Measurements from ENCODE around the gene MAPK9. TPM values are rescaled to one million over a fixed set of nuclear protein-coding genes. Genes with fewer than 3 reads are reported as not detected.
A peak's percentile ranks its signal among the peaks of the same experiment; 100 is the strongest.

MAPK9 gene
- polyA plus RNA-seq, 3 donors: 9.7 to 19.6 (median 16.2) TPM

GRCh38 chr5:180287868-180288267 lies 4.0 kb downstream of the MAPK9 start:
- Histone ChIP-seq H3K4me2 (replicated peaks; ENCODE audit: extremely low read depth, low read length, poor library complexity, severe bottlenecking) (no peak overlapping the region), H3K4me3 (replicated peaks in 1 of 3; ENCODE audit: low read depth in 2 of 3, low read length in 3 of 3) (no peak overlapping the region), H3K4me1 (ENCODE audit: control insufficient read depth in 1 of 2, insufficient read depth in 2 of 2, low read length in 2 of 2) (peaks cover 15 to 33% of the 10 kb centered on the region in 2 donors), H3K9me3 (replicated peaks in 1 of 2; ENCODE audit: control insufficient read depth in 1 of 2, insufficient read depth in 1 of 2, low read length in 2 of 2) (peaks cover 5 to 9% of the 10 kb centered on the region in 2 donors), H2AFZ (ENCODE audit: insufficient read depth, low read depth, low read length, poor library complexity, severe bottlenecking) (no peak overlapping the region), H4K20me1 (ENCODE audit: insufficient read depth, low read length) (peaks cover 20% of the 10 kb centered on the region), H3K79me2 (ENCODE audit: insufficient read depth, low read length) (peaks cover 56% of the 10 kb centered on the region), H3K36me3 (replicated peaks in 1 of 2; ENCODE audit: control insufficient read depth in 1 of 2, insufficient read depth in 2 of 2, low read length in 2 of 2) (peaks cover 9 to 28% of the 10 kb centered on the region in 2 donors), H3K27me3 (ENCODE audit: control insufficient read depth in 2 of 2, insufficient read depth in 2 of 2, low read length in 2 of 2) (no peaks in the 10 kb centered on the region), H3K9ac (ENCODE audit: insufficient read depth, low read length, poor library complexity, severe bottlenecking) (no peak overlapping the region), H3K27ac (ENCODE audit: low read depth in 1 of 2, low read length in 2 of 2) (no peak overlapping the region)
- Mint-ChIP-seq H3K27ac (peak overlapping the region in 1 of 7 donors; percentile 36), H3K9me3 (peaks cover 2 to 12% (median 9%) of the 10 kb centered on the region in 7 donors), H3K27me3 (ENCODE audit: low read depth in 3 of 3) (peaks cover 0 to 4% (median 1%) of the 10 kb centered on the region in 3 donors), H3K4me1 (peaks cover 46% of the 10 kb centered on the region), H3K4me3 (no peak overlapping the region), H3K36me3 (peaks cover 29 to 36% of the 10 kb centered on the region in 2 donors)
- TF ChIP-seq CTCF (IDR thresholded peaks at IDR 0.05): no peak
- DNase-seq: no peak
- WGBS (ENCODE audit: insufficient coverage): 93% methylated on average over 5 of the region's 7 CpGs
- intact Hi-C loops (cut with micrococcal nuclease): no loop called here

- peaks cover 15 to 28% of the 10 kb centered on the region in 2 donors for H3K4me1 ChIP-seq (ENCODE audit: control insufficient read depth in 1 of 2, insufficient read depth in 2 of 2, low read length in 2 of 2)
- intact Hi-C loops (cut with micrococcal nuclease): no loop called here
- peaks cover 43% of the 10 kb centered on the region for H3K4me1 Mint-ChIP-seq
- no peak overlapping the region for H3K9ac ChIP-seq (ENCODE audit: insufficient read depth, low read length, poor library complexity, severe bottlenecking)
- H2AFZ ChIP-seq (ENCODE audit: insufficient read depth, low read depth, low read length, poor library complexity, severe bottlenecking): no peak overlapping the region
- no peak for TF ChIP-seq CTCF (IDR thresholded peaks at IDR 0.05)
- H3K27me3 ChIP-seq (ENCODE audit: control insufficient read depth in 2 of 2, insufficient read depth in 2 of 2, low read length in 2 of 2): no peaks in the 10 kb centered on the region
- no peak overlapping the region for H3K4me2 ChIP-seq (replicated peaks; ENCODE audit: extremely low read depth, low read length, poor library complexity, severe bottlenecking)
- DNase-seq: no peak
- peaks cover 10 to 14% of the 10 kb centered on the region in 2 donors for H3K9me3 ChIP-seq (replicated peaks in 1 of 2; ENCODE audit: control insufficient read depth in 1 of 2, insufficient read depth in 1 of 2, low read length in 2 of 2)
- peaks cover 4 to 16% (median 12%) of the 10 kb centered on the region in 7 donors for H3K9me3 Mint-ChIP-seq
- H3K27ac ChIP-seq (ENCODE audit: low read depth in 1 of 2, low read length in 2 of 2): no peak overlapping the region
- no peak overlapping the region for H3K4me3 ChIP-seq (replicated peaks in 1 of 3; ENCODE audit: low read depth in 2 of 3, low read length in 3 of 3)
- H3K27me3 Mint-ChIP-seq (ENCODE audit: low read depth in 3 of 3): peaks cover 0 to 4% (median 1%) of the 10 kb centered on the region in 3 donors
- peaks cover 61% of the 10 kb centered on the region for H3K79me2 ChIP-seq (ENCODE audit: insufficient read depth, low read length)
- no peak overlapping the region for H3K4me3 Mint-ChIP-seq
- peaks cover 20% of the 10 kb centered on the region for H4K20me1 ChIP-seq (ENCODE audit: insufficient read depth, low read length)
- WGBS (ENCODE audit: insufficient coverage): 90% methylated on average over 1 of the region's 2 CpGs
- peaks cover 14 to 32% of the 10 kb centered on the region in 2 donors for H3K36me3 ChIP-seq (replicated peaks in 1 of 2; ENCODE audit: control insufficient read depth in 1 of 2, insufficient read depth in 2 of 2, low read length in 2 of 2)
- H3K27ac Mint-ChIP-seq: no peak overlapping the region
- H3K36me3 Mint-ChIP-seq: peaks cover 34 to 41% of the 10 kb centered on the region in 2 donors
These were observed 4.5 kb downstream of the MAPK9 start for GRCh38 chr5:180287404-180287803.

Measured in CD14-positive monocyte (primary cell).